ENCODE measurements around the gene KRT9.
"Not testable (repeated sequence)": the region's sequence is repeated elsewhere in the genome, so short reads cannot be mapped to it uniquely, and the experiment has no call there.

Gene KRT9

DNA sequence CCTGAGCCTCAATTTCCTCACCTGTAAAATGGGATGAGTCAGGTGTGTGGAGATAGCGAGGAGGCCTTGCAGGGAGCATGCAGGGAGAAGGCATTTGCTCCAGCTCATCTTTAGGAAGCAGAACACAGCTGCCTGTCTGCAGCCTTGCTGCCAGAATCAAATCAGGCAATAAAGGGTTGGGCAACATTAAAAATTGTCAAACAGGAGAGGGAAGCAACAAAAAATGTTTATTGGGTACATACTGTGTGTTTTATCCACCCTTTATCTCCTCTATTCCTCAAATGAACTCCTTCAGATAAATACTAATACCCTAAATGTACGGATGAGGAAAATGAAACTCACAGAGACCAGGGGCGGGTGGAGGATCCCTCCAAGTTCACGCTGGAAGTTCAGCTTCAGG lies 28.5 kb upstream of the KRT9 start:
- no peak for DNase-seq (ENCODE audit: low read depth in 2 of 2)

- DNase-seq (ENCODE audit: low read depth in 2 of 2) = no peak
These were observed 27.8 kb upstream of the KRT9 start for GRCh38 chr17:41599680-41600079.

DNA sequence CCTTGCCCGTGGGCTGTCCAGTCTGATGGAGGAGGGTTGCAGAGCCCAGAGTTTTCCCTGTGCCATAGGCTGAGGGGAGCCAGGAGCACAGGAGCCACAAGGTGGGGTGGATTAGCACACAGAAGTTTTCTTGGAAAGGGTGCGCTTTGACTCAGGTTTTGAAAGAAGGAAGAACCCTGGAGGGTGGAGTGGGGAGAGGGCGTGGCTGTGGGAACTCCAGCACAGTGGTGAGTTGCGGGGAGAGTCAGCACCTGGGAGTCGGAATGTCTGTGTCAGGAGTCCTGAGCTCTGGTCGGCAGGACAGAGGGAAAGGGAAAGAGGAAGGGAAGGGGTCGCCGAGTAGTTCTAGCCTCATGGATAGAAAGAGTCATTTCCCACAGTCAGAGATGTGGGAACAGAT lies 23.7 kb upstream of the KRT9 start:
- DNase-seq (ENCODE audit: low read depth in 2 of 2) = no peak

- no peak for DNase-seq (ENCODE audit: low read depth in 2 of 2)
These were observed 22.6 kb upstream of the KRT9 start for GRCh38 chr17:41594363-41594915.

DNA sequence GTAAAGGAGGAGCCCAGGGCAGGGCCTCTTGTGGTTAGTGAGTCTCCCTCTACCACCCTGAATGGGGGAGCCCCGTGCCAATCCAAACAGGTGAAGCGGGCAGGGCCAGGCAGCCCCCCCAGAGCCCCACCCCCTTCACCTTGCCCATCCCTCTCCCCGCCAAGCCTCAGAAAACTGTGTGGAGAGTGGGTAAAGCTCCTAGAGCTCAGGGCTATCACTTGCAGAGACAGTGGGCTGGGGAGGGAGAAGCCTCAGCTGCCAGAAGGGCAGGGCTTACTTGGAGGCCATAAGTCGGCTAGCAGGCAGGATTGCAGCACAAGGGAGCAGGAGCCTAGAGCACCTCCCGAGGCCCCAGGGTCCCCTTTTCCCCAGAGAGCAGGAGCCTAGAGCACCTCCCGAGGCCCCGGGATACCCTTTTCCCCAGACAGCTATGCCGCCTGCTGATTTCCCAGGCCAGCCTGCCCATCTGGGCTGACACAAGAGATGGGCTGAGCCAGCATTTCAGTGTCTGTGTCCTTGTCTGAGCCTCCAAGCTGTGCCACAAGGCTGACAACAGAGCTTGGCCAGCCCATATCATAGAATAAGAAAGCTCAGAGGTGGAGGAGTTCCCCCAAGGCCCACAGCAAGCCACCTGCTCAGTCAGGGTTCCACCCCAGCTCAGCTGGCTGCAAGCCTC lies 21.6 kb upstream of the KRT9 start:
- DNase-seq (ENCODE audit: low read depth in 2 of 2) = no peak

GRCh38 chr17:41592601-41593305 lies 20.9 kb upstream of the KRT9 start:
- DNase-seq (ENCODE audit: low read depth in 2 of 2) = no peak

- no peak for DNase-seq (ENCODE audit: low read depth in 2 of 2)
These were observed 17.4 kb upstream of the KRT9 start for GRCh38 chr17:41589301-41589700.

GRCh38 chr17:41588126-41588810 lies 16.4 kb upstream of the KRT9 start:
- no peak for DNase-seq (ENCODE audit: low read depth in 2 of 2)

DNA sequence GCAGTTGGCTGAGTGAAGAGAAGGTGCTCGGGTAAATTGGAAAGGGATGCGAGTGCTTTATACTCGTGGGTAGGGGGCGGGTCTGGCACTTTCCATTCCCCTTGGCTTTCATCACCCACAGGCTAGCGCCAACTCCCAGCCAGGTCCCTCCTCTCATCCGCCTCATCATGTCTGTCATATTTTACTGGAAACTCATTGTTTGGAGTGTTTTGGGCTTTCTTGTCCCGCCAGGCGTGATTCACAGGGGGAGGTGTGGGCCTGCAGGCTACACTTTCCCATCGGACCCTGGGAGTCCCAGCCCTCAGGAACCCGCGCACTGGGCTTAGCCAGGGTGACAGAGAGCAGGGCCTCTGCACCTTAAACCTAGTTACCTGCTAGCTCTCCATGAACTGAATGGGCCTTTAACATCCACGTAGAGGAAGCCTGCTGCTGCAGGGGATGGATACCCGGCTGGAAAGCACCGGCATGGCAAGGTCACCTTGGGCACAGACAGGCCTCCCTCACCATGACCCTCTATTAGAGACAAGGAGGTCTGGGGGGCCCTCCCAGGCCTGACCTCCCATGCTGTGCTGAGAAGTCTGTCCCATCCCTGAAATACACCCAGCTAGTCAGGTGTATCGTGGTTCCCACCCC lies 15.1 kb upstream of the KRT9 start, which contains the start of gene KRT14:
Gene KRT14 (minus strand): TSS at position 33 of the 633 bp plus-strand sequence. CDS start 61 bp downstream, outside the sequence.
- no peak for DNase-seq (ENCODE audit: low read depth in 2 of 2)

- DNase-seq (ENCODE audit: low read depth in 2 of 2) = no peak
These were observed 13.6 kb upstream of the KRT9 start for GRCh38 chr17:41585301-41586056.

- not testable (repeated sequence) for DNase-seq (ENCODE audit: low read depth in 2 of 2)
These were observed 12.6 kb upstream of the KRT9 start for GRCh38 chr17:41584331-41584927.

- no peak for DNase-seq (ENCODE audit: low read depth in 2 of 2)
These were observed 11.6 kb upstream of the KRT9 start for GRCh38 chr17:41583137-41584127.

DNA sequence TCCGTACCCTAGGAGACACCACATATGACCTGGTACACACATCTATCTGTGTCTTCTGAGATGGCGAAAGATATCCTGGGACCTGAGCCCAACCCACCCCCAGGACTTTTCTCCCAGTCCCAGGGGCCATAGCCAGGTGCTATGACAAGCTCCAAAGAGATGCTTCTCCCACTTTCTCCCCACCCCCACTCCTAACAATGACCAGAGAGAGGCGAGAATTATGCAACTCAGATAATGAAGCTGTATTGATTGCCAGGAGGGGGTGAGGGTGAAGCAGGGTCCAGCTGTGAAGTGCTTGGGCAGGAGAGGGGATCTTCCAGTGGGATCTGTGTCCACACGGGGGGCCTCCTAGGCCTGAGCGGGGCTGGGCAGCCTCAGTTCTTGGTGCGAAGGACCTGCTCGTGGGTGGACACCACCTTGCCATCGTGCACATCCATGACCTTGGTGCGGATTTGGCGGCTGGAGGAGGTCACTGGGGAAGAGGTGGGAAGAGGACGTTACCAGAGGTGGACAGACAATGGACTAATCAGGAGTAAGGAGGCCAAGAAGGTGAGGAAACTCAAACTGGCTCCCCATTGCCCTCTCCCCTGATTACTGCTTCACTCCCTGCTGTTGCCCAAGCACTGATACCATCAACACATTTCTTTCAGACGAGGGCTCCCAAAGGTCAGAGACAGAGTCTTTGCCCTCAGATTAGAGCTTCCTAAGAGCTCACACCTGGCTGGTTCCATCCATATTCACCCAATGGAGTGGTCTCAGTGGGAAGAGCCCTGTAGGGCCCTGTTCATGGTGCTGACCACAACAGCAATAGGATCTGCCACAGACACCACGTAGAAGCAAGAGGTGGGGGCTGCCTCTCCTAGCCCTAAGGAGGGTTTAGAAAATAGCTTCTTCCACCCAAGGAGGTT lies 10.5 kb upstream of the KRT9 start:
- DNase-seq (ENCODE audit: low read depth in 2 of 2) = not testable (repeated sequence)

GRCh38 chr17:41581366-41582060 lies 9.7 kb upstream of the KRT9 start:
- DNase-seq (ENCODE audit: low read depth in 2 of 2) = no peak

- no peak for DNase-seq (ENCODE audit: low read depth in 2 of 2)
These were observed 9.0 kb upstream of the KRT9 start for GRCh38 chr17:41580687-41581365.

DNA sequence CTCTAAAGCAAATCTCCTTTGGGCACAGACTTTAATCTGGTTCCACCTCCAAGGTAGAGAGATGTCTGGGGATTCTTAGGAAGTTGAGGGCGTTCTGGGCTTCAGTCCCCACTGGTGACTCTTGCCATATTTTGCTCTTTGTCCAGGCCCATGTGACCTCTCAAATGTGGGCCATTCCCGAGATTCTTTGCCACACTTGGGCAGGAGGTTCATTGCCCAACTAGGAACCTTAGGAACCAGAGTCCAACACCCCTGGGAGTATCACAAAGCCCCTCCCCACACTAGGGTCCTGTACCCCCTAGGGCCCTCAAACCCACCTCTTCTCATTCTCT lies 8.4 kb upstream of the KRT9 start:
- DNase-seq (ENCODE audit: low read depth in 2 of 2) = no peak

GRCh38 chr17:41579484-41580243 lies 7.8 kb upstream of the KRT9 start:
- DNase-seq (ENCODE audit: low read depth in 2 of 2) = peak; percentile 14 to 19
